ENCODE data around the gene COMMD7. TPM values are rescaled to one million over a fixed set of nuclear protein-coding genes. Genes with fewer than 3 reads are reported as not detected.
"Not testable (repeated sequence)": the region's sequence is repeated elsewhere in the genome, so short reads cannot be mapped to it uniquely, and the experiment has no call there.

The COMMD7 gene
- total RNA-seq, 1 experiment from 2014 or later = 23.5 TPM

DNA sequence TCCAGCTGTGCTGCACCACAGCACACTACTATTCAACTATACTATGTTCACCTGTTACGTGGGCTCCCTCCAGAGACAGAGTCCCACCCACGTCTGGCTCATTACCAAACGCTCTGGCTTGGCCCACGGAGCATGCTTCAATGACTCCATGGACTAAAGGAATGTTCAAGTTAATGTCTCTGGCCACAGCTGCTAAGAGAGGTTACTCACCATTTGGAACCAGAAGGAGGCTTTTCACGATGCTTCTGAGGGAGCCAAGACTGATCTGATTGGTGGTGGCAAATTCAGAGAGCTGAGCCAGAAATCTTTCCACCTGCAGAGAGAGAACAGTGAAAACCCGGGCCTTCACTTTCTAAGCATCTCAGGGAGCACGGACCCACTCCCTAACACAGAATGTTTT lies 15.6 kb downstream of the COMMD7 start:
- Histone ChIP-seq H3K9me3 (ENCODE audit: low read depth, low read length, poor library complexity, severe bottlenecking) (no peaks in the 10 kb centered on the region), H3K4me1 (ENCODE audit: insufficient read depth, low read length, poor library complexity, severe bottlenecking) (no peaks in the 10 kb centered on the region), H3K36me3 (ENCODE audit: insufficient read depth, low read length, poor library complexity, severe bottlenecking) (no peaks in the 10 kb centered on the region), H3K27me3 (replicated peaks; ENCODE audit: insufficient read depth, low read depth, low read length, poor library complexity) (no peaks in the 10 kb centered on the region), H3K4me3 (ENCODE audit: low read depth, low read length, poor library complexity, severe bottlenecking) (no peak overlapping the region), H3K27ac (ENCODE audit: low read depth, low read length, poor library complexity, severe bottlenecking) (no peak overlapping the region)
- BruUV-seq (replicated peaks) = no TSS peak
- DNase-seq (ENCODE audit: low spot score) = no peak
- POLR2A ChIA-PET (ENCODE audit: low non-redundant PET) = no interaction called here
- CTCF ChIA-PET = no interaction called here
- no peak for TF ChIP-seq EZH2 (IDR thresholded peaks at IDR 0.05; ENCODE audit: borderline replicate concordance, low read depth, low read length, poor library complexity, severe bottlenecking)
- intact Hi-C loops (cut with micrococcal nuclease; ENCODE audit: unreplicated experiment) = no loop called here

DNA sequence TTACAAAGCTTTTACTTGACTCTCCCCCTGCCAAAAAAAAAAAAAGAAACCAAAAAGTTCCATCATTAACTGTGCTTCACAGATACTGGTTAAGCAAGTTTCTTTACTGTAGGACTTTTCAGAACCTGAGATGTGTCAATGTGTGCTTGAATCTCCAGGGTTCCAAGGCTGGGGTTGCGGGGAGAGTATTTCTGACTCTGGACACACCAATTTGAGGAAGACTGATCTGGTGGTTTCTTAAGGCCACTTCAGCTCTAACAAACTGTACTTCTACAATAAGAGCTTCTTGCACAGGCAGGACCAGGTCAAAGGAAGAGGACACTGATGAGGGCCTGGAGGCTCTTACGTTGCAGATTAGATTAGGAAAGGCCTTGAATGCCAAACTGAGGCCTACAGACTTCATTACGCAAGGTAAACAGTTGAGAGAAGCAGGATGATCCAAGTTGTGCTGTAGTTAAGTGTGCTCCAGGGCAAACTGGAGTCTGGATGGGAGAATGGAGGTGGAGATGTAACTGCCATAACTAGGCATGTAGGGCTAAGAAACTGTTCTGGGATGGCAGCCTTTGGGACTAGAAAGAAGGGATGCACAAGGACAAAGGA lies 24.4 kb downstream of the COMMD7 start:
- H3K9me3 ChIP-seq (ENCODE audit: low read depth, low read length, poor library complexity, severe bottlenecking) = no peaks in the 10 kb centered on the region
- no peak overlapping the region for H3K4me3 ChIP-seq (ENCODE audit: low read depth, low read length, poor library complexity, severe bottlenecking)
- ChIA-PET CTCF (interaction anchor here (0.6 kb wide), 1 partner anchor 196 kb away, joined by 3 read pairs; no protein-coding TSS in a partner anchor), POLR2A (ENCODE audit: low non-redundant PET) (interaction anchor here (0.6 kb wide), 1 partner anchor 43 kb away, joined by 6 read pairs; the partner anchor contains the start of gene DNMT3B)
- DNase-seq (ENCODE audit: low spot score) = no peak
- no peak for TF ChIP-seq EZH2 (IDR thresholded peaks at IDR 0.05; ENCODE audit: borderline replicate concordance, low read depth, low read length, poor library complexity, severe bottlenecking)
- TF ChIP-seq, protein P1, sequence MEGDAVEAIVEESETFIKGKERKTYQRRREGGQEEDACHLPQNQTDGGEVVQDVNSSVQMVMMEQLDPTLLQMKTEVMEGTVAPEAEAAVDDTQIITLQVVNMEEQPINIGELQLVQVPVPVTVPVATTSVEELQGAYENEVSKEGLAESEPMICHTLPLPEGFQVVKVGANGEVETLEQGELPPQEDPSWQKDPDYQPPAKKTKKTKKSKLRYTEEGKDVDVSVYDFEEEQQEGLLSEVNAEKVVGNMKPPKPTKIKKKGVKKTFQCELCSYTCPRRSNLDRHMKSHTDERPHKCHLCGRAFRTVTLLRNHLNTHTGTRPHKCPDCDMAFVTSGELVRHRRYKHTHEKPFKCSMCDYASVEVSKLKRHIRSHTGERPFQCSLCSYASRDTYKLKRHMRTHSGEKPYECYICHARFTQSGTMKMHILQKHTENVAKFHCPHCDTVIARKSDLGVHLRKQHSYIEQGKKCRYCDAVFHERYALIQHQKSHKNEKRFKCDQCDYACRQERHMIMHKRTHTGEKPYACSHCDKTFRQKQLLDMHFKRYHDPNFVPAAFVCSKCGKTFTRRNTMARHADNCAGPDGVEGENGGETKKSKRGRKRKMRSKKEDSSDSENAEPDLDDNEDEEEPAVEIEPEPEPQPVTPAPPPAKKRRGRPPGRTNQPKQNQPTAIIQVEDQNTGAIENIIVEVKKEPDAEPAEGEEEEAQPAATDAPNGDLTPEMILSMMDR (conservative IDR thresholded peaks at IDR 0.05; ENCODE audit: low read depth, low read length) = no peak
- no peaks in the 10 kb centered on the region for H3K27me3 ChIP-seq (replicated peaks; ENCODE audit: insufficient read depth, low read depth, low read length, poor library complexity)
- no TSS peak for BruUV-seq (replicated peaks)
- intact Hi-C loops (cut with micrococcal nuclease; ENCODE audit: unreplicated experiment) = no loop called here
- no peaks in the 10 kb centered on the region for H3K36me3 ChIP-seq (ENCODE audit: insufficient read depth, low read length, poor library complexity, severe bottlenecking)
- H3K27ac ChIP-seq (ENCODE audit: low read depth, low read length, poor library complexity, severe bottlenecking) = no peak overlapping the region
- no peaks in the 10 kb centered on the region for H3K4me1 ChIP-seq (ENCODE audit: insufficient read depth, low read length, poor library complexity, severe bottlenecking)

DNA sequence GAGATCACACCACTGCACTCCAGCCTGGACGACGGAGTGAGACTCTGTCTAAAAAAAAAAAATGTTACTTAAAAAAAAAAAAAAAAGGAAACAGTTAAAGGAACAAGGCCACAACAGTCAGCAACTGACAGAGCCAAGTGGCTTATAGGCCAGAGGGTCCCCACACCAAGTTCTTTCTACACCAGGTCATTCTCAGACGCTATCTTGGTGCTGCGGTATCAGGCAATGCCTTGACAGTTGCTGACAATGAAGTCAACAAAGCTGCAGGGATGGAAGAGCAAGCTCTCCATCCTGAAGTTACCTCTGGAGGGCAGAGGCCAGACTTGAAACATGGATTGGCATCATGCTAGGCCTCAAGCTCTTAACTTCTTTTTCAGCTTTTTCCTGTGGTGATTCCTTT lies 31.9 kb downstream of the COMMD7 start:
- BruUV-seq (replicated peaks) = no TSS peak
- H3K4me3 ChIP-seq (ENCODE audit: low read depth, low read length, poor library complexity, severe bottlenecking) = no peak overlapping the region
- ChIA-PET POLR2A (ENCODE audit: low non-redundant PET) (no interaction called here), CTCF (no interaction called here)
- H3K4me1 ChIP-seq (ENCODE audit: insufficient read depth, low read length, poor library complexity, severe bottlenecking) = no peaks in the 10 kb centered on the region
- DNase-seq (ENCODE audit: low spot score) = no peak
- H3K27ac ChIP-seq (ENCODE audit: low read depth, low read length, poor library complexity, severe bottlenecking) = no peak overlapping the region
- TF ChIP-seq, protein P1 (conservative IDR thresholded peaks at IDR 0.05; ENCODE audit: low read depth, low read length) = no peak
- TF ChIP-seq EZH2 (IDR thresholded peaks at IDR 0.05; ENCODE audit: borderline replicate concordance, low read depth, low read length, poor library complexity, severe bottlenecking) = no peak
- intact Hi-C loops (cut with micrococcal nuclease; ENCODE audit: unreplicated experiment) = no loop called here
- no peaks in the 10 kb centered on the region for H3K27me3 ChIP-seq (replicated peaks; ENCODE audit: insufficient read depth, low read depth, low read length, poor library complexity)
- H3K36me3 ChIP-seq (ENCODE audit: insufficient read depth, low read length, poor library complexity, severe bottlenecking) = no peaks in the 10 kb centered on the region
- H3K9me3 ChIP-seq (ENCODE audit: low read depth, low read length, poor library complexity, severe bottlenecking) = no peaks in the 10 kb centered on the region

DNA sequence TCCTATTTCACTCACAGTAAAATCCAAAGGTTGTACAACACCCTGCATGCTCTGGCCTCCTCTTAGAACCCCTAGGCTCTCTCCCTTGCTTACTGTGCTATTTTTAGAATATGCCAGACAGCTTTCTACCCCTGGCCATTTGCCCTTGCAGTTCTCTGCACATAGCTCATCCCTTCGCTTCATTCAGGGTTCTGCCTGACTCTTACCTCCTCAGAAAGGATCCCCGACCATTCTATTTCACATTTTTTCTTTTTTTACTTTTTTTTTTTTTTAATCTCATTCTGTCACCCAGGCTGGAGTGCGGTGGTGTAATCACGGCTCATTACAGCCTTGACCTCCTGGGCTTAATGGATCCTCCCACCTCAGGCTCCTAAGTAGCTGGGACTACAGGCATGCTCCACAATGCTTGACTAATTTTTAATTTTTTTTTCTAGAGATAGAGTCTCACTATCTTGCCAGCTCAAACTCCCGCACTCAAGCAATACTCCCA lies 33.6 kb downstream of the COMMD7 start:
- Histone ChIP-seq H3K9me3 (ENCODE audit: low read depth, low read length, poor library complexity, severe bottlenecking) (no peaks in the 10 kb centered on the region), H3K4me3 (ENCODE audit: low read depth, low read length, poor library complexity, severe bottlenecking) (no peak overlapping the region), H3K27me3 (replicated peaks; ENCODE audit: insufficient read depth, low read depth, low read length, poor library complexity) (no peaks in the 10 kb centered on the region), H3K27ac (ENCODE audit: low read depth, low read length, poor library complexity, severe bottlenecking) (no peak overlapping the region), H3K4me1 (ENCODE audit: insufficient read depth, low read length, poor library complexity, severe bottlenecking) (no peaks in the 10 kb centered on the region), H3K36me3 (ENCODE audit: insufficient read depth, low read length, poor library complexity, severe bottlenecking) (no peaks in the 10 kb centered on the region)
- CTCF ChIA-PET = no interaction called here
- no peak for DNase-seq (ENCODE audit: low spot score)
- intact Hi-C loops (cut with micrococcal nuclease; ENCODE audit: unreplicated experiment) = no loop called here
- no TSS peak for BruUV-seq (replicated peaks)
- no peak for TF ChIP-seq EZH2 (IDR thresholded peaks at IDR 0.05; ENCODE audit: borderline replicate concordance, low read depth, low read length, poor library complexity, severe bottlenecking)
- TF ChIP-seq, protein P1 (conservative IDR thresholded peaks at IDR 0.05; ENCODE audit: low read depth, low read length) = no peak
- POLR2A ChIA-PET (ENCODE audit: low non-redundant PET) = no interaction called here

DNA sequence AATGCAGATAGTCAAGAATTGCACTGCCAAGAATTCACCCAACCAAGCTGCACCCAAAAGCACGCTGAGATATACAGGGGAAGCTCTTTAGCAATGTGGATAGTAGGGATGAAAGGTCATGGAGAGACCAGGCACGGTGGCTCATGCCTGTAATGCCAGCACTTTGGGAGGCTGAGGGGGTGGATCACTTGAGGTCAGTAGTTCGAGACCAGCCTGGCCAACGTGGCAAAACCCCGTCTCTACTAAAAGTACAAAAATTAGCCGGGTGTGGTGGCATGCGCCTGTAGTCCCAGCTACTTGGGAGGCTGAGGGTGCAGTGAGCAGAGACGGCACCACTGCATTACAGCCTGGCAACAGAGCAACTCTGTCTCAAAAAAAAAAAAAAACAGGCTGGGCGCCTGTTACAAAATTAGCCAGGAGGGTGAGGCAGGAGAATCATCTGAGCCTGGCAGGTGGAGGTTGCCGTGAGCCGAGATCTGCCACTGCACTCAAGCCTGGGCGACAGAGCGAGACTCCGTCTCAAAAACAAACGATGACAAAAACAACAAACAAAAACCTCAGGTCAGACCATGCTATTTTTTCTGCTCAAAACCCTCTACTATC lies 34.1 kb downstream of the COMMD7 start:
- H3K27ac ChIP-seq (ENCODE audit: low read depth, low read length, poor library complexity, severe bottlenecking); CTCF ChIA-PET; BruUV-seq (replicated peaks); H3K4me3 ChIP-seq (ENCODE audit: low read depth, low read length, poor library complexity, severe bottlenecking); intact Hi-C loops (cut with micrococcal nuclease; ENCODE audit: unreplicated experiment); DNase-seq (ENCODE audit: low spot score); H3K9me3 ChIP-seq (ENCODE audit: low read depth, low read length, poor library complexity, severe bottlenecking); H3K27me3 ChIP-seq (replicated peaks; ENCODE audit: insufficient read depth, low read depth, low read length, poor library complexity); H3K4me1 ChIP-seq (ENCODE audit: insufficient read depth, low read length, poor library complexity, severe bottlenecking); POLR2A ChIA-PET (ENCODE audit: low non-redundant PET); H3K36me3 ChIP-seq (ENCODE audit: insufficient read depth, low read length, poor library complexity, severe bottlenecking): not testable (repeated sequence)
